Brain microvascular endothelial cell (primary cell): Measurements from ENCODE around the gene CLCA2.

Experiments
- DNase-seq: peaks from one replicate; pipeline ENCODE4 v3.0.0-alpha.2; 2020
- H3K27ac ChIP-seq: fragments of 250-450 bp; sonication (Bioruptor Pico); 2 replicates; pipeline ENCODE4 v1.5.1; 2020; ENCODE audit warnings: mild to moderate bottlenecking, moderate library complexity
- H3K27me3 ChIP-seq: fragments of 250-450 bp; sonication (Bioruptor Pico); replicated peaks from 2 replicates; pipeline ENCODE4 v1.5.1; 2020; ENCODE audit warnings: mild to moderate bottlenecking
- H3K36me3 ChIP-seq: fragments of 250-450 bp; sonication (Bioruptor Pico); replicated peaks from 2 replicates; pipeline ENCODE4 v1.5.1; 2020; ENCODE audit warnings: mild to moderate bottlenecking
- H3K4me3 ChIP-seq: 2 replicates; pipeline ENCODE4 v1.5.1; 2011; ENCODE audit warnings: low read depth, mild to moderate bottlenecking, control low read depth, low read length, moderate library complexity
- in situ Hi-C: cut with HindIII; loops from 2 replicates; pipeline ENCODE4 v1.10.0; 2017; ENCODE audit warnings: low sequenced_read_pairs, low pct_ligation_motif_present
- TF ChIP-seq, protein P1 (sequence below): IDR thresholded peaks from 2 replicates; pipeline ENCODE4 v1.5.1; 2011; ENCODE audit warnings: low read depth, mild to moderate bottlenecking, moderate library complexity, low read length, control low read depth, inconsistent platforms; ENCODE audit errors: missing control alignments

The CLCA2 gene

DNA sequence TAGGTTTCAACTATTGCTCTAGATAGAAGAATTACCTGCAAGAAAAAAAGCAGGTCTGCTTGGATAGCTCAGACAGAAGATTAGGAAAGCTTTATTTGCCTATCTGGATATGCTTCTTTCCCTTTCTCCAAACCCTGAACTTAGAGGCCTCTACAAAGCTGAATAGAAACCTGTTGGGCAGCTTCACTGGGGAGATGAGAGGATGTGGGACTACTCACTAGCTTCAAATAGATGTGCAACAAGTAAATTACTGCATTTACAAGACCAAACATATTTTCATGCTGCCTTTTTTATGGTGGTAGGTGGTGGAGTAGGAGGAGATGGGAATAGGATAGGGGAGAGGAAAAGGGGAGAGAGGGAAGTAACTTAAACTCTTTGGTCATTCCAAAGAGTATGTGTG, 6.4 kb downstream of the CLCA2 start:
- TF ChIP-seq, protein P1, sequence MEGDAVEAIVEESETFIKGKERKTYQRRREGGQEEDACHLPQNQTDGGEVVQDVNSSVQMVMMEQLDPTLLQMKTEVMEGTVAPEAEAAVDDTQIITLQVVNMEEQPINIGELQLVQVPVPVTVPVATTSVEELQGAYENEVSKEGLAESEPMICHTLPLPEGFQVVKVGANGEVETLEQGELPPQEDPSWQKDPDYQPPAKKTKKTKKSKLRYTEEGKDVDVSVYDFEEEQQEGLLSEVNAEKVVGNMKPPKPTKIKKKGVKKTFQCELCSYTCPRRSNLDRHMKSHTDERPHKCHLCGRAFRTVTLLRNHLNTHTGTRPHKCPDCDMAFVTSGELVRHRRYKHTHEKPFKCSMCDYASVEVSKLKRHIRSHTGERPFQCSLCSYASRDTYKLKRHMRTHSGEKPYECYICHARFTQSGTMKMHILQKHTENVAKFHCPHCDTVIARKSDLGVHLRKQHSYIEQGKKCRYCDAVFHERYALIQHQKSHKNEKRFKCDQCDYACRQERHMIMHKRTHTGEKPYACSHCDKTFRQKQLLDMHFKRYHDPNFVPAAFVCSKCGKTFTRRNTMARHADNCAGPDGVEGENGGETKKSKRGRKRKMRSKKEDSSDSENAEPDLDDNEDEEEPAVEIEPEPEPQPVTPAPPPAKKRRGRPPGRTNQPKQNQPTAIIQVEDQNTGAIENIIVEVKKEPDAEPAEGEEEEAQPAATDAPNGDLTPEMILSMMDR = no peak
- Histone ChIP-seq H3K36me3 (no peaks in the 10 kb centered on the region), H3K4me3 (no peak overlapping the region), H3K27me3 (no peaks in the 10 kb centered on the region), H3K27ac (peak overlapping the region; percentile 56)
- in situ Hi-C loops = no loop called here
- DNase-seq = no peak

DNA sequence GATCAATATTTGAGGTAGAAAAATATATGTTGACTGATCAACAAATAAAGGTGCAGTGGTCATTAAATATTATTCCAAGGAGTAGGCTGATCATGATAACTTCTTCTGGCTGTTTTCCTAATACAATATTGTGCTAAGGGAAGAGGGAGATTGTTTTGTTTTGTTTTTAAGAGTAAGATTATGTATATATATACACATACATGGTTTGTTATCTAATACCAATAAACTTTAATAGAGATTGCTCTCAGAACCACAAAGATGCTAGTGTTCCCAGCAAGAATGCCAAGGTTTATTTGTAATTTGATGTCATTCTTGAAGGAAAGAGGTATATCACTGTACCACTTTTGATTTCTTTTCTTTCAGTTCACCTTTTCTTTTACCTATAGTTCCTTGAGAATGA, 10.1 kb downstream of the CLCA2 start:
- TF ChIP-seq, protein P1 = no peak
- no peak for DNase-seq
- H3K4me3 ChIP-seq = no peak overlapping the region
- H3K27ac ChIP-seq = no peak overlapping the region
- in situ Hi-C loops = no loop called here
- no peaks in the 10 kb centered on the region for H3K36me3 ChIP-seq
- H3K27me3 ChIP-seq = no peaks in the 10 kb centered on the region

DNA sequence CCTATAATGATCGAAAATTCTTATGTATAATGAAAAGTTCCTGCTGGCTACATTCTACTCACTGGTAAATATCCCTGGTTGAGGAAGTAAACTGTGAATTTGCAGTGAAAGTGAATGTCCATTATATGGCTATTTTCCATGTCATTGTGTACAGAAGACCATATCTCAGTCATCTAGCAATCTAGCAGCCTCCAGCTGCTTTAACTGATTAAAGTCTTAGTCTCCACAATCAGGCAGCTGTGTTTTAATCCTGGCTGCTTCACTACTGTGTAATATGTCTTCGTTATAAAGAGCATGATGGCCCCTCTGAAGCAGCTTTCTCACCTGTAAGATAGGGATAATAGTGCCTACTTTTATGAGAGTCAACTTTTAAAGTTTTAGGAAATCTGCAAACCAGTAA, 11.4 kb downstream of the CLCA2 start:
- DNase-seq = no peak
- no peaks in the 10 kb centered on the region for H3K27me3 ChIP-seq
- in situ Hi-C loops = no loop called here

DNA sequence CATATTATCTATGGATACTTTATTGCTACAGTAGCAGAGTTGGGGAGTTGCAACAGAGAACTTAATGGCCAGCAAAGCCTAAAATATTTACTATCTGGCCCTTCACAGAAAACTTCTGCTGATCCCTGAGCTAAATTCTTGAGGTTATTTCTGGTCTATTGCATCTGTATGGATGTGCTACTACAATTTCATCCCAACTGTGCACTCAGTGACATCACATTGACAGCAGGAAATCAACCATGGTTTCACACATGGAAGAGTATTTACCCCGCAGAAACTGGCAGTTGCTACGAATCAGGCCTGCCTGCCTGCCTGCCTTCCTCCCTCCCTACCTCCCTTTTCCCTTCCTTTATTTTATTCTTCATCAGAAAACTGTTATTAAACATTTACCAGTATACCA, 12.1 kb downstream of the CLCA2 start:
- no peaks in the 10 kb centered on the region for H3K27me3 ChIP-seq
- TF ChIP-seq, protein P1 = no peak
- no peak overlapping the region for H3K27ac ChIP-seq
- no peaks in the 10 kb centered on the region for H3K36me3 ChIP-seq
- in situ Hi-C loops = no loop called here
- H3K4me3 ChIP-seq = no peak overlapping the region
- DNase-seq = no peak

More for the DNA sequence above, 11.4 kb downstream of the CLCA2 start:
- H3K36me3 ChIP-seq = no peaks in the 10 kb centered on the region
- TF ChIP-seq, protein P1 = no peak
- H3K4me3 ChIP-seq = no peak overlapping the region
- no peak overlapping the region for H3K27ac ChIP-seq

DNA sequence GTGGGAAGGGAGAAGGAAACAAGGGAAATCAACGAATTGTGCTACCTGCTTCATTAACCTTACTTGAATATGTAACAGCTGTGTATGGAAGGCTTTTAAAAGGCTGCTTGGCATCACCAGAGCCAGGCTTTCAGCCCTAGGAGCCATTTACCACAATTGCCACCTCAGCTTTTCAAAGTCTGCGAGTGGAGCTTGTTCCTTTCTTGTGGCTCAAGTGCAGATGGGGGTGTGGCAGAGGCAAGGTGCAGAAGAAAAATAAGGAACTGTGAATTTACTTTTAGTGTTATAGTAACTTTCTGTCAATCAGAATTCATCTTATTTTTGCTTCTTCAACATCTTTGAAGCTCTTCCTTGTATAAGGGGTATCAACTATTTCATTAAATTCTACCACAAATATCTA, 17.6 kb downstream of the CLCA2 start:
- Histone ChIP-seq H3K27ac (no peak overlapping the region), H3K27me3 (no peaks in the 10 kb centered on the region), H3K36me3 (no peaks in the 10 kb centered on the region), H3K4me3 (no peak overlapping the region)
- TF ChIP-seq, protein P1 = no peak
- in situ Hi-C loops = no loop called here
- no peak for DNase-seq

DNA sequence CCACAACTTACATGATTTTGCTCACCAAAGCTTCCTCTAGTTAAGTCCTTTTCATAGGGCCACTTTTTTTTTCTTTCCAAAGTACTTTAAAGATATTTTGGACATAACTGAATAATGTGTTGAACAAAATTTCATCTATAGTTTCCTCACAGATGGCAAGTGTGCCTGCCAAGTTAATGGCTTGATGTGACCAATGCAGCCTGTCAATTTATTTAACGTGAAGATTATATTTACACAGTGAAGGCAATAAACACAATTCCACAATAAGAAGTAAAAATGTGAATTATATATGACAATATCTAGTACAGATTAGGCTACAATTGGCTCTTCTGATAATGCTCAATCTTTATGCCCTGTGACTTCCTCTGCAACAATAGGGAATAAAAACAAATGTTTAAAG, 18.0 kb downstream of the CLCA2 start:
- no peak for DNase-seq
- H3K4me3 ChIP-seq = no peak overlapping the region
- H3K36me3 ChIP-seq = no peaks in the 10 kb centered on the region
- H3K27ac ChIP-seq = no peak overlapping the region
- TF ChIP-seq, protein P1 = no peak
- in situ Hi-C loops = no loop called here
- H3K27me3 ChIP-seq = no peaks in the 10 kb centered on the region
